Calu3 (cell line): Measurements from ENCODE around the gene PGM3. TPM values are rescaled to one million over a fixed set of nuclear protein-coding genes. Genes with fewer than 3 reads are reported as not detected.

ENCODE experiments used
- BruUV-seq: library from RNA; stranded (reverse); fragments of 400-500 nt; replicated peaks from 2 replicates; lab custom pipeline; 2021; lab: Mats Ljungman, UMichigan
- CTCF ChIA-PET: fragments of 300-600 bp; sonication (Branson Sonifier 250); formaldehyde crosslinking; loops from one replicate; lab custom pipeline; 2022; ENCODE audit warnings: antibody characterized with exemption; lab: Charles Lee
- DNase-seq: peaks from one replicate; pipeline ENCODE4 v3.0.0; 2022
- H3K27ac Mint-ChIP-seq: one replicate; pipeline ENCODE4 v1.8.0; 2022; ENCODE audit warnings: mixed read lengths; ENCODE audit not compliant: unreplicated experiment
- H3K27me3 Mint-ChIP-seq: one replicate; pipeline ENCODE4 v1.8.0; 2022; ENCODE audit warnings: mixed read lengths; ENCODE audit not compliant: unreplicated experiment
- H3K36me3 Mint-ChIP-seq: one replicate; pipeline ENCODE4 v1.8.0; 2022; ENCODE audit warnings: mild to moderate bottlenecking, moderate library complexity, mixed read lengths; ENCODE audit not compliant: insufficient read depth, unreplicated experiment
- H3K4me1 Mint-ChIP-seq: one replicate; pipeline ENCODE4 v1.8.0; 2022; ENCODE audit warnings: mild to moderate bottlenecking, low read depth, mixed read lengths; ENCODE audit not compliant: unreplicated experiment
- H3K4me3 Mint-ChIP-seq: one replicate; pipeline ENCODE4 v1.8.0; 2022; ENCODE audit warnings: mild to moderate bottlenecking, low read depth, moderate library complexity, mixed read lengths; ENCODE audit not compliant: unreplicated experiment
- H3K9me3 Mint-ChIP-seq: one replicate; pipeline ENCODE4 v1.8.0; 2022; ENCODE audit warnings: low read depth, mixed read lengths; ENCODE audit not compliant: unreplicated experiment
- CTCF ChIP-seq: fragments of 200-600 bp; IDR thresholded peaks from one replicate; pipeline ENCODE4 v1.8.0; 2022; ENCODE audit warnings: antibody characterized with exemption; ENCODE audit not compliant: unreplicated experiment
- intact Hi-C: fragments of 100-400 bp; cut with micrococcal nuclease; formaldehyde crosslinking; loops from one replicate; pipeline ENCODE4 v1.10.0; 2022; ENCODE audit not compliant: unreplicated experiment
- total RNA-seq: library from RNA; stranded (reverse); gene quantifications from 2 replicates; pipeline ENCODE4 v1.2.3, GENCODE V29; 2022

PGM3 gene
- total RNA-seq, 1 experiment from 2014 or later = 46.6 TPM

DNA sequence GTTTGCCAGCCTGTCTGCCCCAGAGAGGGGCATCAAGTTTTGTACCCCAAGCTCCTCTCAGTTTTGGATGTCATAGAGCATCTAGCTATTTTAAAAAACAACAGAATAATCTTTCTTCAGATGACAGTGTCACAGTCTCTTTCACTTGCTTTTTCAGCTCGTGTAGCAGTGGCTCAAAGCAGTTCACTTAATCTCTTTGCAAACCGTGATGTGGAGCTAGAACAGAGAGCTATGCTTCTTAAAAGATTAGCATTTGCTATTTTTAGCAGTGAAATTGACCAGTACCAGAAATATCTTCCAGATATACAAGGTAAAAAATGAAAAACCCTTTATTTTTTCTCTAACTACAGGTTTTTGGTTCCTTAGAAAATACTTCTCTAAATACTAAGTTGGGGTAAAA is 37.3 kb downstream of the PGM3 start:
- intact Hi-C loops = no loop called here
- H3K9me3 Mint-ChIP-seq = no peaks in the 10 kb centered on the region
- no peak overlapping the region for H3K27ac Mint-ChIP-seq
- no peak for DNase-seq
- H3K4me3 Mint-ChIP-seq = no peak overlapping the region
- CTCF ChIA-PET = no interaction called here
- H3K4me1 Mint-ChIP-seq = no peaks in the 10 kb centered on the region
- no peaks in the 10 kb centered on the region for H3K36me3 Mint-ChIP-seq
- no TSS peak for BruUV-seq
- TF ChIP-seq CTCF = no peak
- H3K27me3 Mint-ChIP-seq = no peaks in the 10 kb centered on the region

DNA sequence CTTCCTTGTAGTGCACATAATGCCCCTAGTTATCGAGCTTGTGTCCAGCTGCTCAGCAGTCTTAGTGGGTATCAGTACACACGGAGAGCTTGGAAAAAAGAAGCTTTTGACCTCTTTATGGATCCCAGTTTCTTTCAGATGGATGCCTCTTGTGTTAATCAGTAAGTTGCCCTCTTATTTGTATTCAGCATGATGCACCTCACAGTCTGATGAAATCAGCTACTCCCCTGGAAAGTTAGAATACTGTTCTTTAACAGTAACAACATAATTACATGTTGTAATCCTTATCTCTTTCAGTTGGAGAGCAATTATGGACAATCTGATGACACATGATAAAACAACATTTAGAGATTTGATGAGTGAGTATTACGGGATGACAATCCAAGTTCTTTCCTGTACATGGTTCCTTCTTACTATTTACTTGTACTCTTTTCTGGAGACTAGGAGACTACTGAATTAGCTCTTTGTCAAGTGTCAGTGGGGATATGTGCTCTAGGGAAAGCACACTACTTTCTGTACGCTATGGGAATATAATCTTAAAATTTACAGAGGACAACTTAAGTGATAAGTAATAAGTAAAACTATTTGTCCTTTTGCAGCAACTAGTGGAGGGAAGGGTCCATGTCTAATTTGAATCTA is 39.1 kb downstream of the PGM3 start:
- Mint-ChIP-seq H3K27me3 (no peaks in the 10 kb centered on the region), H3K4me3 (no peak overlapping the region), H3K27ac (no peak overlapping the region), H3K9me3 (no peaks in the 10 kb centered on the region), H3K36me3 (no peaks in the 10 kb centered on the region), H3K4me1 (no peaks in the 10 kb centered on the region)
- intact Hi-C loops = no loop called here
- CTCF ChIA-PET = no interaction called here
- TF ChIP-seq CTCF = no peak
- no TSS peak for BruUV-seq
- no peak for DNase-seq

DNA sequence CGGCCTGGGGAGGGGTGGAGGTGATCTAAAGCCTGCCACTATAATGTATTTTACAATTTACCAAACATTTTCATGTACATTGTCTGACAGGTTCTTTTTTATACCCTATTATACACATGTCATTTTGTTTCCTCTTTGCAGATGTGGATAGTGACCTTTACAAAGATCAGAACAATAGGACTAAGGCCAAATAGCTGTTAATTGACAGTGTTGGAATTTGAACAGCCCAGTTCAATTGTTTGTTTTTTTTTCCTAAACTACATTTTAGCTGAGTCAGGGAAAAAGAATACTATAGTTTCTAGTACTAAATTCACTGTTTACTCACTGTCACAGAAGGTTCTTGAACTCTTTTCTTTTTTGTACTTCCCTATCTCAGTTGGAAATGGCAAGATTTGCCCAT is 40.2 kb downstream of the PGM3 start:
- intact Hi-C loops = no loop called here
- no peak overlapping the region for H3K4me3 Mint-ChIP-seq
- no TSS peak for BruUV-seq
- H3K36me3 Mint-ChIP-seq = no peaks in the 10 kb centered on the region
- DNase-seq = no peak
- no peaks in the 10 kb centered on the region for H3K4me1 Mint-ChIP-seq
- no peaks in the 10 kb centered on the region for H3K27me3 Mint-ChIP-seq
- no peaks in the 10 kb centered on the region for H3K9me3 Mint-ChIP-seq
- no peak for TF ChIP-seq CTCF
- no peak overlapping the region for H3K27ac Mint-ChIP-seq
- CTCF ChIA-PET = no interaction called here

DNA sequence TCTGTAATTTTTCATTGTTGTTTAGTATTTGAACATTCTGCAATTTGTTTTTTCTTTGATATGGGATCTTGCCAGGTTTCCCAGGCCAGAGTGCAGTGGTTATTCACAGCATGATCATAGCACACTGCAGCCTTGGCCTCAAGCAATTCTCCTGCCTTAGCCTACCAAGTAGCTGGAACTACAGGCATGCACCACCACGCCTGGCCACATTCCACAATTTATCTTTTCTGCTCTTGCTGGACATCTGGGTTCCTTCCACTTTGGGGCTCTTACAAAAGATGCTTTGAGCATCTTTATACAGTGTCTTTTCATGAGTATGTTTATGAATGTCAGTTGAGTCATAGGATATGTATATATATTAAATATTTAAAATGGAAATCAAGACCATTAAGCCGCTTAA is 42.0 kb downstream of the PGM3 start:
- H3K9me3 Mint-ChIP-seq = no peaks in the 10 kb centered on the region
- no peaks in the 10 kb centered on the region for H3K27me3 Mint-ChIP-seq
- intact Hi-C loops = no loop called here
- CTCF ChIA-PET = no interaction called here
- TF ChIP-seq CTCF = no peak
- H3K4me1 Mint-ChIP-seq = no peaks in the 10 kb centered on the region
- no TSS peak for BruUV-seq
- no peak overlapping the region for H3K4me3 Mint-ChIP-seq
- H3K36me3 Mint-ChIP-seq = no peaks in the 10 kb centered on the region
- H3K27ac Mint-ChIP-seq = no peak overlapping the region
- DNase-seq = no peak
